ENCODE measurements around the gene STEAP1B. TPM values are rescaled to one million over a fixed set of nuclear protein-coding genes. Genes with fewer than 3 reads are reported as not detected.

STEAP1B gene
- total and polyA plus RNA-seq, 2 donors (not counting 3 experiments of a cell fraction or from before 2014, with no cell fraction given) = 32.2 to 46.1 TPM

DNA sequence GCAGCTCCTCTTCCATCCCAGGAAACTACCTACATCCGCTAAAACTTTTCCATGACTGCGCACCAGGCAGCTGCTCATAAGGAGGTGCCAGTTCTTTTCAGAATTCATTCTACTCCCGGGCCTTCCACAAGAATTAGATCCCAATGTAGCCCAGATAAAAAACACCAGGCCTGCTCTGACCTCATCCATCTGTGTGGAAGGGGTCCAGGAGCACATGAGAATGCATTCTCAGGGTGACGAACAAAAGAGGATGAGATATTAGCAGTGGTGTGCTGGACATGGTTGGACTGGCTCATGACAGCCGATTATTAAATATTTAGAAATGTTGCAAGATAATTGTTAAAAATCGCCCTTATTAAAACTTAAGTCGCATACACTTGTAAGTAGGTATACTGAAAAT, 43.2 kb upstream of the STEAP1B start:
- Histone ChIP-seq H3K4me3 (replicated peaks in 1 of 3; ENCODE audit: insufficient read depth in 1 of 3, low read depth in 1 of 3, low read length in 3 of 3) (no peak overlapping the region), H3K27ac (ENCODE audit: insufficient read depth, low read depth, low read length) (no peak overlapping the region), H3K27me3 (ENCODE audit: control insufficient read depth in 2 of 2, insufficient read depth in 2 of 2, low read length in 2 of 2) (peaks cover 14 to 18% of the 10 kb centered on the region in 2 experiments), H3K9me3 (replicated peaks; ENCODE audit: control insufficient read depth, insufficient read depth, low read length) (no peaks in the 10 kb centered on the region), H2AFZ (ENCODE audit: low read depth, low read length) (no peak overlapping the region), H3K36me3 (ENCODE audit: control insufficient read depth in 2 of 2, extremely low read depth in 1 of 2, insufficient read depth in 2 of 2, low read length in 2 of 2) (no peaks in the 10 kb centered on the region), H3K79me2 (ENCODE audit: control insufficient read depth, insufficient read depth, low read length) (no peaks in the 10 kb centered on the region), H3K4me2 (ENCODE audit: insufficient read depth, low read length) (no peak overlapping the region), H3K4me1 (ENCODE audit: control insufficient read depth, extremely low read depth, insufficient read depth, low read length) (no peaks in the 10 kb centered on the region), H3K9ac (replicated peaks; ENCODE audit: extremely low read depth, insufficient read depth, low read length) (no peak overlapping the region), H3K9me1 (replicated peaks; ENCODE audit: control insufficient read depth, extremely low read depth, insufficient read depth, low read length) (no peaks in the 10 kb centered on the region), H4K20me1 (replicated peaks; ENCODE audit: control insufficient read depth, extremely low read depth, insufficient read depth, low read length) (no peaks in the 10 kb centered on the region)
- no peak for DNase-seq (ENCODE audit: low read depth, low spot score)
- dilution Hi-C loops (cut with MboI; ENCODE audit: extremely low pct_ligation_motif_present, low sequenced_read_pairs) = no loop called here
- ChIA-PET POLR2A (no interaction called here), CTCF (interaction anchor here (1.0 kb wide), 1 partner anchor 543 kb away, joined by 7 read pairs; no protein-coding TSS in a partner anchor)
- BruUV-seq (replicated peaks) = no TSS peak
- intact Hi-C loops (cut with micrococcal nuclease) = no loop called here
- no peak for TF ChIP-seq POLR2A (IDR thresholded peaks at IDR 0.05; ENCODE audit: low read depth, low read length)
- no peak for TF ChIP-seq FOS (IDR thresholded peaks at IDR 0.05; ENCODE audit: borderline replicate concordance, insufficient read depth, low read length)
- TF ChIP-seq JUN (IDR thresholded peaks at IDR 0.05; ENCODE audit: borderline replicate concordance, insufficient read depth, insufficient read length, low read depth) = no peak
- TF ChIP-seq POLR2AphosphoS5 (IDR thresholded peaks at IDR 0.05; ENCODE audit: insufficient read depth, low read depth, low read length) = no peak
- no peak for TF ChIP-seq MYC (IDR thresholded peaks at IDR 0.05; ENCODE audit: low read depth, low read length)
- FAIRE-seq = no peak

- Histone ChIP-seq H3K27ac (ENCODE audit: insufficient read depth, low read depth, low read length) (no peak overlapping the region), H3K9me3 (replicated peaks; ENCODE audit: control insufficient read depth, insufficient read depth, low read length) (no peaks in the 10 kb centered on the region), H3K9me1 (replicated peaks; ENCODE audit: control insufficient read depth, extremely low read depth, insufficient read depth, low read length) (no peaks in the 10 kb centered on the region), H3K79me2 (ENCODE audit: control insufficient read depth, insufficient read depth, low read length) (no peaks in the 10 kb centered on the region), H3K4me1 (ENCODE audit: control insufficient read depth, extremely low read depth, insufficient read depth, low read length) (no peaks in the 10 kb centered on the region), H3K4me3 (replicated peaks in 1 of 3; ENCODE audit: insufficient read depth in 1 of 3, low read depth in 1 of 3, low read length in 3 of 3) (no peak overlapping the region), H3K4me2 (ENCODE audit: insufficient read depth, low read length) (no peak overlapping the region), H3K36me3 (ENCODE audit: control insufficient read depth in 2 of 2, extremely low read depth in 1 of 2, insufficient read depth in 2 of 2, low read length in 2 of 2) (no peaks in the 10 kb centered on the region), H3K9ac (replicated peaks; ENCODE audit: extremely low read depth, insufficient read depth, low read length) (no peak overlapping the region), H3K27me3 (ENCODE audit: control insufficient read depth in 2 of 2, insufficient read depth in 2 of 2, low read length in 2 of 2) (peaks cover 12 to 18% of the 10 kb centered on the region in 2 experiments), H2AFZ (ENCODE audit: low read depth, low read length) (no peak overlapping the region), H4K20me1 (replicated peaks; ENCODE audit: control insufficient read depth, extremely low read depth, insufficient read depth, low read length) (no peaks in the 10 kb centered on the region)
- CTCF ChIA-PET = no interaction called here
- no TSS peak for BruUV-seq (replicated peaks)
- DNase-seq (ENCODE audit: low read depth, low spot score) (no peak), FAIRE-seq (no peak)
- POLR2A ChIA-PET = no interaction called here
- no peak for TF ChIP-seq JUN (IDR thresholded peaks at IDR 0.05; ENCODE audit: borderline replicate concordance, insufficient read depth, insufficient read length, low read depth)
- no peak for TF ChIP-seq MYC (IDR thresholded peaks at IDR 0.05; ENCODE audit: low read depth, low read length)
- TF ChIP-seq, protein P1, sequence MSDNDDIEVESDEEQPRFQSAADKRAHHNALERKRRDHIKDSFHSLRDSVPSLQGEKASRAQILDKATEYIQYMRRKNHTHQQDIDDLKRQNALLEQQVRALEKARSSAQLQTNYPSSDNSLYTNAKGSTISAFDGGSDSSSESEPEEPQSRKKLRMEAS (IDR thresholded peaks at IDR 0.05; ENCODE audit: insufficient read depth, insufficient read length) = no peak
- no peak for TF ChIP-seq EZH2 (IDR thresholded peaks at IDR 0.05; ENCODE audit: borderline replicate concordance, low read depth, low read length, severe bottlenecking)
- no peak for TF ChIP-seq GATA2 (IDR thresholded peaks at IDR 0.05; ENCODE audit: insufficient read depth, insufficient read length, low read depth, low read length)
- no peak for TF ChIP-seq CTCF (IDR thresholded peaks at IDR 0.05; ENCODE audit: extremely low read depth in 1 of 2, insufficient read depth in 1 of 2, low read depth in 1 of 2, low read length in 2 of 2)
- intact Hi-C loops (cut with micrococcal nuclease) (no loop called here), dilution Hi-C loops (cut with MboI; ENCODE audit: extremely low pct_ligation_motif_present, low sequenced_read_pairs) (no loop called here)
Observed at GRCh38 chr7:22542669-22543068, 42.7 kb upstream of the STEAP1B start.
